Measurements from ENCODE around the gene NECAB3. TPM values are rescaled to one million over a fixed set of nuclear protein-coding genes. Genes with fewer than 3 reads are reported as not detected.

Gene NECAB3
- total RNA-seq (2012; rRNA removed) (8.6 and 10.0 TPM in 2 replicates), polyA plus RNA-seq (2012; rRNA removed) (28.4 and 28.5 TPM in 2 replicates), Bru-seq, nascent RNA (percentile 57 among the genes with signal in this experiment), BruChase-seq, experiment 1, labeled RNA remaining after a 6-hour chase (percentile 61 among the genes with signal in this experiment), BruChase-seq, experiment 2, labeled RNA remaining after a 2-hour chase (percentile 69 among the genes with signal in this experiment)
- polyA plus RNA-seq (2012; cell fraction: cytosol; rRNA removed) = 15.3 and 20.8 TPM in 2 replicates
- polyA plus RNA-seq (2012; cell fraction: nucleus; rRNA removed; ENCODE audit: low replicate concordance) = 115 and 191 TPM in 2 replicates
- long read RNA-seq, transcript NECAB3-202 (13 exons, 1,942 nt) = major isoform, 8 of 24 reads
- long read RNA-seq, partial matches to known transcripts = 9 of 24 reads
- long read RNA-seq, other reads (novel, unspliced or antisense) = 7 of 24 reads

- in situ Hi-C loops (cut with MboI; ENCODE audit: low sequenced_read_pairs) = no loop called here
- peak within 1 kb of the TSS; percentile 78 for H4K5ac ChIP-seq (ENCODE audit: low read depth, low read length)
- peak within 1 kb of the TSS; percentile 71 for H2BK120ac ChIP-seq (ENCODE audit: low read depth, low read length)
- peak within 1 kb of the TSS; percentile 96 for H3K23ac ChIP-seq (ENCODE audit: low read depth, low read length)
- ATAC-seq (ENCODE audit: low read depth) = peak; percentile 94
- peak within 1 kb of the TSS; percentile 80; the same call in 1 of the 3 replicates for H2BK15ac ChIP-seq (ENCODE audit: low read depth, low read length)
- peak within 1 kb of the TSS; percentile 78 for H3K27ac ChIP-seq (ENCODE audit: insufficient read depth, low read length)
- ChIA-PET POLR2A (ENCODE audit: unreplicated experiment) (interaction anchor here (0.6 kb wide), 1 partner anchor 255 kb away, joined by 4 read pairs; no protein-coding TSS in a partner anchor), CTCF (no interaction called here)
- peak within 1 kb of the TSS; percentile 92 for H2AFZ ChIP-seq (replicated peaks; ENCODE audit: low read length, poor library complexity)
- H2AK5ac ChIP-seq (ENCODE audit: low read depth, low read length) = peak within 1 kb of the TSS; percentile 98
- peak within 1 kb of the TSS; percentile 53; the same call in 1 of the 2 replicates for H3K56ac ChIP-seq (ENCODE audit: extremely low read depth, insufficient read depth, low read length)
- no peaks in the 10 kb centered on the region for H3K9me3 ChIP-seq (ENCODE audit: control insufficient read depth, insufficient read depth, low read length)
- peak within 1 kb of the TSS; percentile 100 for H3K14ac ChIP-seq (replicated peaks; ENCODE audit: low read depth, low read length)
- TF ChIP-seq MAZ (IDR thresholded peaks at IDR 0.05; ENCODE audit: borderline replicate concordance, low read depth, low read length) (peak; percentile 65; the same call in 1 of the 2 replicates), MAFK (IDR thresholded peaks at IDR 0.05; ENCODE audit: low read depth, low read length) (no peak)
- H2AK9ac ChIP-seq (replicated peaks; ENCODE audit: low read depth, low read length, poor library complexity) = peak within 1 kb of the TSS; percentile 97
- peak within 1 kb of the TSS; percentile 99 for H3K9ac ChIP-seq (ENCODE audit: low read depth, low read length)
- intact Hi-C loops (cut with micrococcal nuclease) = no loop called here
- peaks cover 18% of the 10 kb centered on the region for H3K9me1 ChIP-seq (ENCODE audit: insufficient read depth, low read length)
- peaks cover 16% of the 10 kb centered on the region; the same call in 1 of the 2 replicates for H4K20me1 ChIP-seq (ENCODE audit: insufficient read depth, low read length)
- dilution Hi-C loops (cut with HindIII; ENCODE audit: low sequenced_read_pairs, unreplicated experiment) = no loop called here
- peak within 1 kb of the TSS; percentile 94 for H3K4me3 ChIP-seq (ENCODE audit: insufficient read depth, low read depth, low read length)
- no peaks in the 10 kb centered on the region for H3K27me3 ChIP-seq (ENCODE audit: control insufficient read depth, insufficient read depth, low read length)
- peak within 1 kb of the TSS; percentile 96 for H3K4ac ChIP-seq (ENCODE audit: low read depth, low read length)
- H2BK5ac ChIP-seq (ENCODE audit: low read depth, low read length, poor library complexity, severe bottlenecking) = peak within 1 kb of the TSS; percentile 70
- peaks cover 8 to 53% of the 10 kb centered on the region in 2 experiments; a peak in 3 of 4 replicates for H3K79me1 ChIP-seq (ENCODE audit: low read depth in 1 of 2, low read length in 2 of 2)
- peak within 1 kb of the TSS; percentile 40 for H2BK20ac ChIP-seq (ENCODE audit: low read depth, low read length)
- 3% methylated on average over 60 of the region's 73 CpGs; no CpG with 5 or more reads in 1 of the 2 experiments for WGBS, 2 experiments (ENCODE audit: extremely low coverage in 2 of 2, insufficient read length in 1 of 2)
- H3K4me1 ChIP-seq (ENCODE audit: control insufficient read depth, insufficient read depth, low read length) = peaks cover 27% of the 10 kb centered on the region
- peak within 1 kb of the TSS; percentile 79 to 96 for H4K8ac ChIP-seq (ENCODE audit: low read depth in 2 of 2, low read length in 2 of 2)
- H3K18ac ChIP-seq (ENCODE audit: low read depth, low read length) = peak within 1 kb of the TSS; percentile 85
- H4K91ac ChIP-seq (ENCODE audit: insufficient read depth, low read depth, low read length) = peak within 1 kb of the TSS; percentile 81
- peak within 1 kb of the TSS; percentile 99 for H3K4me2 ChIP-seq (ENCODE audit: low read depth, low read length)
- peaks cover 8% of the 10 kb centered on the region; the same call in 1 of the 2 replicates for H3K36me3 ChIP-seq (ENCODE audit: control insufficient read depth, insufficient read depth, low read length)
- DNase-seq = peak; percentile 59
- no TSS peak for BruUV-seq (replicated peaks)
Observed at GRCh38 chr20:33674294-33675135, at the start of gene NECAB3. Gene NECAB3 (minus strand): TSS chr20:33674428. CDS start chr20:33674352, 76 bp downstream.

Measured in IMR-90 (cell line).